Measurements from ENCODE around the gene TPRG1L.

Gene TPRG1L

DNA sequence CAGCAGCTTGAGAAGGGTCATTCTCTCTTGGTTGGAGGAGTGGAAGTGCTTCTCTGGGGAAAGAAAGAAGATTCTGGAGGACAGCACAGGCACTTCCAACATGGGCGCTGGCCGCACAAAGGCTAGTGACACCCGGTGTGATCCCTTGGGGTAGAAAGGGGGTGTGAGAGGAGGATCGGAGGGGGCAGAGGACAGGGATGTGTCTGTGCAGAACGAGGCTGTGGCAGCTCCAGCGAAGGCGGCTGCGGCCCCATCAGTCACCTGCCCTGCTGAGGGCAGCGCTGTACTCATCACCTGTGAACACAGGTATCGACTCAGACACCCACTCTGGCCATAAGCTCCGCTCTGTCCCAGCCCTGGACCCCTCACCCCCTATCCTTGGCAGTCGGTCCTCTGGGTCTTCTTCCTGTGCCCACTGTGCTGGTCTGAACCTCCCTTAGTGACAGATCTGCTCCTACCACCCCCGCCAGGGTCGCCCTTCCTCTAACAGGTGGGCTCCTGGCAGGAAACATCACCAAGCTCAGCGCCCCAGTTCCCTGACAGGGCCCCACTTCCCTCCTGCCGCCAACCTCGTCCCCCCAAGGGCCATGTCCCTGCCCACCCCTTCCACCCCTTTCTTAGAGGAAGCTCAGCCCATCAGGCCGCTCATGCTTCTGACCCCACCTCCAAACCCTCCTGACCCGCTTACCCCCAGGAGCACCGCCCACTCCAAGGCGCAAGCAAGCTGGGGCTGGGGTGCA, 47.6 kb downstream of the TPRG1L start:
- H3K4me3 ChIP-seq (ENCODE audit: low read depth, low read length): no peak overlapping the region
- no peak for DNase-seq (ENCODE audit: low read depth)

DNA sequence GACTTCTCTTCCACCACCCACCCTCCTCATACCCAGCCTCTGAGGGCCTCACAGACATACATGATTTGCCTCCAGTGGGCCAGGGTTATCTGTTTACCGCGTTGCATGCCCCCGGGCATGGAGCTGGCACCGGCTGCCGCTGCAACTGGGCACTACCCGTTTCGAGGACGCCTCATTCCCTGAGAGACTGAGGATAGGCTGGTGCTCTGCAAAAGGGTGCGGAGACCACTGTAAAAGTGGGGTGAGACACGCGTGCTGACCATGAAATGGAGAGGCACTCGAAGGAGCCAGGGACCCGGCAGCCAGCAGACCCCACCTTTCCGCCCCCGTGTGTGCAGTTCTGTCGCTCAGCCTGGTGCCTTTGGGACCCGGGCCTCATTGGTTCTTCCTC, 48.2 kb downstream of the TPRG1L start:
- DNase-seq (ENCODE audit: low read depth): no peak
- no peak overlapping the region for H3K4me3 ChIP-seq (ENCODE audit: low read depth, low read length)

DNA sequence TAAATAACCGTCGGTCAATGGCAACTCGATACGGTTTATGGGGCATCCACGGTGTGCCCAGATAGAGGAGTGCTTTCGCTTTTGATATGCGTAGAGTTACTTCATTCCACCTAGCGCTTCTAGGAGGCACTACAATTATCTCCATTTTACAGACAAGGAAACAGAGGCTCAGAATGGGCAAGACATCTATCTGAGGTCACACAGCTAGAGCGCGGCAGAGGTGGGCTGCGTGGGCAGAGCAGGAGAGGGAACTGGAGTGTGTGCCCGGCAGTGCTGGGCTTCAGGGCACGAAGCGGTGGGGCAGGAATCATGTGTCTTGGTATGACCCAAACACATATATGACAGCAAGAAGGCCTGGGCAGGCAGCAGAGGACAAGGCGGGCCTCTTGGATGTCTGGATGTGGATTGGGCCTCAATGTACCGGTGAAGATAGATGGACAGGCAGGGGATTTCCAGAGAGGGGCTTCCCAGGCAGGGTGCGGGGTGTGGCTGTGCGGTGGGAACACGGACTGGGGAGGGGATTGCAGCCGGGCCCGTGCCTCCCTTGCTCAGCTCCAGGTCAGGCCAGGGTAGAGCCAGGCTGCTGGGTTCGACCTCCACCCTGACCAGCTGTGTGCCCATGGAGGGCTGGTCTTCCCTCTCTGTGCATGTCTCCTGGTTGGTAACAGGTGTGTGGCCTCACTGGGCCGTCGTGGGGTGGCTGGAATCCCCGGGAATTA, 48.7 kb downstream of the TPRG1L start:
- no peak for DNase-seq (ENCODE audit: low read depth)
- no peak overlapping the region for H3K4me3 ChIP-seq (ENCODE audit: low read depth, low read length)

DNA sequence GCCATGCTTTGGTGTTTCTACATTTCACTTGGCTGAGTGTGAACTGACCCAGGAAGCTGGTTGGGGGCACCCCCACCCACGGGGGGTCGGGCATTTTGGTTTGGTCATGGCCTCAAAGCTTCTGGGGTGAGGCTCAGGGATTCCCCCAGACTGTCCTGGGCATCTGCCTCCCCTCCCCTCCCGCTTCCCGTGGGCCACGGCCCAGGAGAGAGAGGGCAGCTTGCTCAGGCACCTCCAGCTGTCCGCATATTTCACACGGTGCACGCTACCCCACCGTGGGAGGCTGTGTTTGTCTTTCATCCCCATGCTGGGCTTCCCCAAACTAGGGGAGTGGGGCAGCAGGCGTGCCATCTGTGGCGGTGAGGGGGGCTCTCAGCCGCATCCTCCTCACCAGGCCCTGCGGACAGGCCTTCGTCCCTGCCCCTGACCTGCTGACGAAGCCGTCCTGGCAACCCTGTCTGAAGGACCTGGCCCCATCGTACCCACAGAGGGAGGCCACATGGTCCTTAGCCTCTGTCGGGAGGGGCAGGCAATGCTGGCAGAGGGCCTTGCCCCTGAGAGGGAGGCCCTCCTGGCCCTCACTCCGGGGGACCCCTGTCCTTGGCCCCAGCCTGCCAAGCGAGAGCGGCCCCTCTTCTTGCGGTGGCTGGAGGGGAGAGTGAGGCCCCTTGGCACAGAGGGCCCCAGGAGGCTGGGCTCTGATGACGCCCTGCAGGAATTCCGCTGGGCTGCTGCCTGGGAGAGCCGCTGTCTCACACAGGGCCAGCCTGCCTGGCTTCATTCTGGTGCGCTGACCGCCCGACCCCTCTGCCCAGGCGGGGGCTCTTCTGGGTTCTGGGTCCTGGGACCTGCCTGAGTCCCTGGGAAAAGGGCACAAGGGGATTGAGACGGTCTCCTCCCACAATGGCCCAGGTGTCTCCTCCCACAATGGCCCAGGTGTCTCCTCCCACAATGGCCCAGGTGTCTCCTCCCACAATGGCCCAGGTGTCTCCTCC, 49.6 kb downstream of the TPRG1L start:
- H3K4me3 ChIP-seq (ENCODE audit: low read depth, low read length): no peak overlapping the region

DNA sequence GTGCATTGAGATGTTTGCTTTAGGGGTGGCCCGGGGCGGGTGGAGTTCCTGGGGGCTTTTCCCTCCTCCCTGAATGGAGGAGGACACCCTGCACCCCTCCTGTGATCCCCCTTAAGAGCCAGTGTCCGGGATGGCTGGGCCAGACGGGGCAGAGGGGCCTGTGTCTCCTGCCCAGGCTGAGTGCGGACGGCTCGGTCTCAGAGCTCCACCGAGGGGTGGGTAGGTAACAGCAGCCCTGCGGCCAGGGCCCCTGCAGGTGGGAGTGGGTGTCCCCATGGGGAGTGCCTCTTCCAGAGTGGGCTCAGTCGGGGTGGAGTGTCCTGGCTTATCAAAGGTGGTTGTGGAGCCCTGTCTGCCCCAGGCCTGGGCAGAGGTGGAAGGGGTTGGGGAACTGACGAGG, 50.6 kb downstream of the TPRG1L start:
- no peak for DNase-seq (ENCODE audit: low read depth)
- no peak overlapping the region for H3K4me3 ChIP-seq (ENCODE audit: low read depth, low read length)

More for the DNA sequence above, 49.6 kb downstream of the TPRG1L start:
- no peak for DNase-seq (ENCODE audit: low read depth)

DNA sequence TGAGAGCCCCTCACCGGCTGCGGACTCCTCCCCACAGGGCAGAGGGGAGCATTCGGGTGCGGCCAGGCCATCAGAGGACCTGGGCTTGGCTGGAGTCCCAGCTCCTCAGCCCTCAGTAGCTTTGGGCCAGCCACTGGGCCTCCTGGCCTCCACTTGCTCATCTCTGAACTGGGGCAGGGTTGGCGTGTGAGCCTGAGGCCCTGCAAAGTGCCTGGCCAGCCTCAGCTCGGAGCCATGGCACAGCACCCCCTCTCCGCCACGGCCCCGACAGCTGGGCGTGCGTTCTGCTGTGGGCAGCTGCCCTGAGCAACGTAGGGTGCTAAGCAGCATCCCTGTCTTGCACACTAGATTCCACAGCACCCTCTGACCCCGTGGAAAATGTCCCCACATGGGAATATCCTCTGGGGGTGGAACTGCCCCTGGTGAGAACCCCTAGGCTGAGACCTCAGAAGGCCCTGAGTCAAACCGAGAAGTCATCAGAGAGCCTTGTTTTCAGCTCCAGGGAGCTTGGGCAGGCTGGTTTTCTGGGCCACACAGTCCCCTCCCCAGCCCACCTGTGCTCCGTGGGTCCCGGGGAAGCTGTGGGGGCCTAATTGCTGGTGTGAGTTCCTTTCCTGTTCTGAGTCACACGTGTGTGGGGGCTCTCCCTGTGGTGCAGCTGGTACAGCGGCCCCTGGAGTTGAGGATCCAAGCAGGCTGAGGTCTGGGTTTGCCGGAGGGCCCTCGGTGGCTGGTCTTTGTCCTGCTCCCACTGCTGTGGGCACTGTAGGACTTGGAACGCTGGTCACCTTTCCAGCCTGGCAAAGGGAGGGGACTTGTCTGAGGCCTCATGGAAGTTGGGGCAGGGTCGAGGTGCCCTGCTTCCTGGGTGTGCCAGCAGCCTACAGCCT, 52.0 kb downstream of the TPRG1L start:
- no peak for DNase-seq (ENCODE audit: low read depth)
- H3K4me3 ChIP-seq (ENCODE audit: low read depth, low read length): no peak overlapping the region

DNA sequence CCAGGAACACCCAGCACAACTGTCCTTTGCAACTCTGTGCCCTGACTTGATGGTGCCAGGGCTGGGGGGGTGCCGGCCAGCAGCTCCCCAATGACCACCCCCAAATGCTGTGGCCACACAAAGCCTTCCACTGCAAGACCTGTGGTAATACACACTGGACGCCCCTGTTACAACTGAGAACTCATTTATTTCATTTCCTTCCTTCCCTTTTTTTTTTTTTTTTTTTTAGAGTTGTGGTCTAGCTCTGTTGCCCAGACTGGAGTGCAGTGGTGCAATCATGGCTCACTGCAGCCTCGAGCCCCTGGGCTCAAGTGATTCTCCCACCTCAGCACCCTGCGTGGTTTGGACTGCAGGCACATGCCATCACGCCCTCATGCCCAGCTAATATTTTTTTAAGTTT, 52.7 kb downstream of the TPRG1L start:
- no peak for DNase-seq (ENCODE audit: low read depth)
- H3K4me3 ChIP-seq (ENCODE audit: low read depth, low read length): no peak overlapping the region

DNA sequence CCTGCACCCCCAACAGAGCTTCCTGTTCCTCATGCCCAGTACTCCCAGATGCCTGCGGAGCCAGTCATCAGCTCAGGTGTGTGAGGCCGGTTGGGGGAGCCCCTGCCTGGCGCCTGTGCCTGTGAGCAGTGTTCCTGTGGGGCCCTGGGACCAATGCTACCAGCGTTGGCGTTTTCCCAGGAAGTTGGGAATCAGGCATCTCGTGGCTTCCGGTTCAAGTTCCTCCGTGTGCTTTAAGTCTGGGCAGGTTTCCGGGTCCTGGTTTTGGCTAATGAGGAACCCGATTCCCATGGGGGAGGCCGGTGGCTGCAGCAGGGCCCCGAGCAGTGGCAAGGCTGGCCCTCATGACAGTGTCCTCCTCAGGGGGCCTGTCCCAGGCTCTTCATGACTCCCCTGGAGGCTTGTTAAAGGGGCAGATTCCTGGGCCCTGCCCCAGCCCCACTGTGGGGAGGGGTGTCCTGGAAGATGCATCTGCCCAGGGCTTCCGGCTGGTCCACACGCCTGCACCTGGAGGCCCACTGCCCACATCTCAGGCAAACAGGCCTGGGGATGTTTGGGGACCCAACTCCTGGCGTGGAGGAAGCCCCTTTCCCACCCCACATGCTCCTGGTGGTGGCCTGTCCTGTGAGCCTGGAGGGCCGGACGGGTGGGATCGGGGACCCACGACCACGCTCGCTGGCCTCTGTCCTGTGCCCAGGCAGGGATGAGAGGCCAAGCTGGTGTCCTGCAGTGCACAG, 53.7 kb downstream of the TPRG1L start:
- H3K4me3 ChIP-seq (ENCODE audit: low read depth, low read length): no peak overlapping the region
- no peak for DNase-seq (ENCODE audit: low read depth)

DNA sequence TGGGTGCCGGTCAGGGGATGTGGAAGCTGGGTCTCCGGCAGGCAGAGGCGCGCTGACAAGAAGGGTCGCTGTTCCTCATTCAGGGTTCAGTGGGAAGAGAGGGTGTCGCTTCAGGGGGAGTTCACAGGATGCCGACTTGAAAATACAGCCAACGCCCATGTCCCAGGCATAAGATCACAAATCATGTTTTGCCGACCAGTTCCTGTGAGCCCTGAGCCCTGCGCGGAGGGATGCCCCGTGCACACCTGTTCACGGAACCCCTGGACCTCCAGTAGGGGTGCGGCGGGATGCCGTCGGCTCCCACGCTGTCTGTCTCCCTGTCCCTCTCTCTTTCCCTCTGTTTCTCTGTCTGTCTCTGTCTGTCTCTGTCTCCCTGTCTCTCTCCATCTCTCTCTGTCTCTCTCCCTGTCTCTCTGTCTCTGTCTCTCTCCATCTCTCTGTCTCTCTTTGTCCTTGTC, 54.3 kb downstream of the TPRG1L start:
- no peak for DNase-seq (ENCODE audit: low read depth)
- no peak overlapping the region for H3K4me3 ChIP-seq (ENCODE audit: low read depth, low read length)
